OCI-LY1 (cell line): ENCODE results near the gene HELB.

Experiments used
- CTCF ChIP-seq: fragments of 200-600 bp; sonication (generic), shearing (Covaris generic); IDR thresholded peaks from 2 replicates; pipeline ENCODE4 v1.5.1; 2017; ENCODE audit warnings: mild to moderate bottlenecking, antibody characterized with exemption, low read length, moderate library complexity, mixed read lengths
- EZH2 ChIP-seq: fragments of 200-600 bp; sonication (generic), shearing (Covaris generic); IDR thresholded peaks from 2 replicates; pipeline ENCODE4 v1.8.0; 2017; ENCODE audit warnings: borderline replicate concordance, mixed run types, mild to moderate bottlenecking, antibody characterized with exemption, low read length, moderate library complexity, mixed read lengths

- TF ChIP-seq CTCF, result no peak
- TF ChIP-seq EZH2, result no peak
These were observed 15.0 kb upstream of the HELB start for GRCh38 chr12:66287275-66287674.
